ENCODE data around the gene TMPRSS12. TPM values are rescaled to one million over a fixed set of nuclear protein-coding genes. Genes with fewer than 3 reads are reported as not detected.

Gene TMPRSS12
- total RNA-seq, 1 experiment from 2014 or later: not detected

Other genes starting within 250 kb of the TMPRSS12 start
- gene ATF1, start 78.8 kb upstream of the TMPRSS12 start, total RNA-seq (2022): 22.9 and 23.4 TPM in 2 replicates
- gene HIGD1C, start 109.6 kb downstream of the TMPRSS12 start, total RNA-seq (2022): not detected in 2 replicates
- 49.5 and 51.3 TPM in 2 replicates for gene SLC11A2, start 183.5 kb downstream of the TMPRSS12 start, total RNA-seq (2022)
- 41.6 and 47.1 TPM in 2 replicates for gene LETMD1, start 205.4 kb downstream of the TMPRSS12 start, total RNA-seq (2022)
- 18.1 and 19.5 TPM in 2 replicates for gene CSRNP2, start 240.7 kb downstream of the TMPRSS12 start, total RNA-seq (2022)